DND-41 (cell line): Measurements from ENCODE around the gene PER2.

Source experiments
- ATAC-seq: fragments of 200-7000 bp; cut with Tn5 transposase; 3 replicates; pipeline ENCODE4 v1.9.1; 2021; ENCODE audit warnings: low read depth; ENCODE audit not compliant: insufficient read depth
- DNase-seq: peaks from one replicate; pipeline ENCODE4 v3.0.0-alpha.2; 2020
- H2AFZ ChIP-seq: 2 replicates; pipeline ENCODE4 v1.6.0; 2012; ENCODE audit warnings: low read depth, low read length
- H3K27ac ChIP-seq: 2 replicates; pipeline ENCODE4 v1.5.1; 2012; ENCODE audit warnings: low read length, inconsistent platforms
- H3K27me3 ChIP-seq: fragments of 200-600 bp; sonication (generic); 2 replicates; pipeline ENCODE4 v1.6.0; 2012; ENCODE audit warnings: low read length, mild to moderate bottlenecking, inconsistent platforms; ENCODE audit not compliant: insufficient read depth, poor library complexity
- H3K36me3 ChIP-seq: 2 replicates; pipeline ENCODE4 v1.5.1; 2012; ENCODE audit warnings: low read length, inconsistent platforms; ENCODE audit not compliant: insufficient read depth
- H3K4me1 ChIP-seq: 2 replicates; pipeline ENCODE4 v1.5.1; 2012; ENCODE audit warnings: mild to moderate bottlenecking, low read length; ENCODE audit not compliant: insufficient read depth
- H3K4me2 ChIP-seq: 2 replicates; pipeline ENCODE4 v1.6.0; 2012; ENCODE audit warnings: mild to moderate bottlenecking, moderate library complexity, low read length, inconsistent platforms; ENCODE audit not compliant: insufficient read depth
- H3K4me3 ChIP-seq, 2 experiments: fragments of 200-600 bp in 1 of 2; shearing (Covaris generic) in 1 of 2; 2 replicates each; pipeline ENCODE4 v1.5.1; 2012 to 2016; ENCODE audit warnings: inconsistent platforms in 2 of 2, low read length in 2 of 2, mild to moderate bottlenecking in 2 of 2, low read depth in 1 of 2, moderate library complexity in 1 of 2
- H3K79me2 ChIP-seq: 2 replicates; pipeline ENCODE4 v1.6.0; 2012; ENCODE audit warnings: low read length, inconsistent platforms; ENCODE audit not compliant: insufficient read depth
- H3K9ac ChIP-seq: 2 replicates; pipeline ENCODE4 v1.6.0; 2012; ENCODE audit warnings: low read depth, mild to moderate bottlenecking, inconsistent platforms, low read length, moderate library complexity
- H3K9me3 ChIP-seq: 2 replicates; pipeline ENCODE4 v1.5.1; 2012; ENCODE audit warnings: low read length, moderate library complexity, mild to moderate bottlenecking, inconsistent platforms; ENCODE audit not compliant: insufficient read depth, severe bottlenecking
- H4K20me1 ChIP-seq: 2 replicates; pipeline ENCODE4 v1.6.0; 2012; ENCODE audit warnings: low read length; ENCODE audit not compliant: insufficient read depth
- CTCF ChIP-seq: IDR thresholded peaks from 2 replicates; pipeline ENCODE4 v1.5.1; 2012; ENCODE audit warnings: borderline replicate concordance, low read length, moderate library complexity, mild to moderate bottlenecking; ENCODE audit not compliant: poor library complexity, severe bottlenecking; ENCODE audit errors: extremely low read depth
- EZH2 ChIP-seq: IDR thresholded peaks from 3 replicates; pipeline ENCODE4 v1.6.1; 2012; ENCODE audit warnings: borderline replicate concordance, low read depth, mild to moderate bottlenecking, moderate library complexity, low read length, inconsistent platforms; ENCODE audit not compliant: severe bottlenecking

The PER2 gene

DNA sequence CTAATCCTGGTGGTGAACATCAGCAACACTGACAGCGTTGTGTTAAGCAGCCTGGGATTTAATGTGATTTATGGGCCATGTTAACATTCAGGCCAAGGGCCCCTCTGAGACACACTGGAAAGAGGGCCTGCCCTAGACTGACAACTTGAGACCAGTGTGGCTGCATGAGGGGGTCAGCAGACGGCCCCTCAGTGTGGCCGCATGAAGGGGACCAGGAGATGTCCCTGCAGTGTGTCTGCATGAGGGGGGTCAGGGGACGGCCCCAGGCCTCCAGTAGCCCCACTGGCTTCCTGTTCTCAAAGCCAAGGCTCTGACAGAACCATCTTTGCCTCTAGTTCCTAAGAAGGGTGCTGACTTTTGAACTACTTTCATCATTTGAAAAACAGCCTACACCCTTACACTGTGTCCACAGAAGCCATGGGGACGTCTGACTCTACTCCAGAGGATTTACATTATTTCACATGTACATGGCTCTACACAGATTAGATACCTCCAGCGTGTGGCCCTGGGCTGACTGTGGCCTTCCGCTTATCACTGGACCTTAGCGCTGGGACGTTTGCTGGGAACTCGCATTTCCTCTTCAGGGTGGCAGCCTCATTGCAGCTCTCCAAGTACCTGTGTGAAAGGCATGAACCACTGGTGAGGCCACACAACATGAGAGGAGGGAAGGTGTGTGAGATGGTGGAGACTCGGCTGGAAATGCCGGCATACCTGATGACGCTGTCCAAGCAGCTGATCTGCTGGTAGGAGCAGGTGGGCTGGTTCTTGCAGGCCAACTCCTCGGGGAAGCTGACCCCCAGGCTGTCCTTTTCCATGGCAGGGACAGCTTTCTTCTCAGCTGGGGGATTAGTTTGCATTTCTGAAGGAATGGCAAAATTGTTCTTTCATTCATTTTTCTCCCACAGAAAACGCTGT, 30.4 kb downstream of the PER2 start:
- peaks cover 87% of the 10 kb centered on the region for H3K36me3 ChIP-seq
- TF ChIP-seq CTCF (no peak), EZH2 (no peak)
- no peak overlapping the region for H3K4me3 ChIP-seq
- no peak for ATAC-seq
- no peaks in the 10 kb centered on the region for H3K4me1 ChIP-seq
- H2AFZ ChIP-seq = no peak overlapping the region
- H3K79me2 ChIP-seq = no peaks in the 10 kb centered on the region
- H3K9me3 ChIP-seq = no peaks in the 10 kb centered on the region
- no peak overlapping the region for H3K9ac ChIP-seq
- no peak for DNase-seq
- no peaks in the 10 kb centered on the region for H3K27me3 ChIP-seq
- H3K27ac ChIP-seq = no peak overlapping the region
- no peak overlapping the region for H3K4me2 ChIP-seq
- H4K20me1 ChIP-seq = no peaks in the 10 kb centered on the region

DNA sequence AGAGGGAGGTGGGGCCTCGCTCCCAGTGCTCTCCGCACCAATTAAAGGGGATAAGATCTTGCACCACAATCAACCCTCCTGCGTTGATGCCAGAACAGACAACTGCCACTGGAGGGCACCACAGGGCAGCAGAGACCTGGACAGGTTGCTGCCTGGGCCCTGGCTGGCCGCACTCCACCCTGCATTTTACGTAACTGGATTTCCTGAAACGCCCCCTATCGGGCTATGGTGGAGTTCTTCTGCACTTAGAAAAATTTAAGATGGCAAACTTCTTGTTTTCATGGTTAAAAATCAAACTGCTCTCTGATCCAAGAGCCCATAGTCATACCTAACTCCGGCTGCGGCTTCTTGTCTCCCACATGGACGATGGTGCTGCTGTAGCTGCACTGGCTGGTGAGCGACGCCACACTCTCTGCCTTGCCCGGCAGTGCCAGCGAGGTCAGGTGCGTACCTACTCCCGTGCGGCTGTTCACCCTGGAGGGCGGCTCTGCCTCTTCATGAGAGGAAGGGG, 31.8 kb downstream of the PER2 start:
- Histone ChIP-seq H3K27ac (no peak overlapping the region), H3K9me3 (no peaks in the 10 kb centered on the region), H3K27me3 (no peaks in the 10 kb centered on the region), H4K20me1 (no peaks in the 10 kb centered on the region), H3K4me2 (no peak overlapping the region), H2AFZ (no peak overlapping the region), H3K4me1 (no peaks in the 10 kb centered on the region), H3K9ac (no peak overlapping the region), H3K79me2 (no peaks in the 10 kb centered on the region), H3K4me3 (no peak overlapping the region), H3K36me3 (peaks cover 87% of the 10 kb centered on the region)
- TF ChIP-seq CTCF (peak; percentile 72), EZH2 (no peak)
- DNase-seq = peak; percentile 51
- peak; percentile 81 for ATAC-seq

GRCh38 chr2:238256111-238256510, 32.3 kb downstream of the PER2 start:
- H2AFZ ChIP-seq = no peak overlapping the region
- H3K27ac ChIP-seq = no peak overlapping the region
- H3K4me1 ChIP-seq = no peaks in the 10 kb centered on the region
- no peaks in the 10 kb centered on the region for H4K20me1 ChIP-seq
- no peak overlapping the region for H3K9ac ChIP-seq
- no peak overlapping the region for H3K4me2 ChIP-seq
- ATAC-seq (no peak), DNase-seq (no peak)
- peaks cover 87% of the 10 kb centered on the region for H3K36me3 ChIP-seq
- H3K27me3 ChIP-seq = no peaks in the 10 kb centered on the region
- no peaks in the 10 kb centered on the region for H3K9me3 ChIP-seq
- no peak for TF ChIP-seq EZH2
- TF ChIP-seq CTCF = no peak
- no peaks in the 10 kb centered on the region for H3K79me2 ChIP-seq
- H3K4me3 ChIP-seq = no peak overlapping the region
